Regular cardiac myocyte (primary cell): Measurements from ENCODE around the gene EPPIN. TPM values are rescaled to one million over a fixed set of nuclear protein-coding genes. Genes with fewer than 3 reads are reported as not detected.

Source experiments
- total RNA-seq: library from RNA; depleted of rRNA; stranded (reverse); fragments of >200 nt; gene quantifications from 2 replicates; pipeline ENCODE4 v1.2.3, GENCODE V29; 2014

EPPIN gene
- total RNA-seq = not detected in 2 replicates

DNA sequence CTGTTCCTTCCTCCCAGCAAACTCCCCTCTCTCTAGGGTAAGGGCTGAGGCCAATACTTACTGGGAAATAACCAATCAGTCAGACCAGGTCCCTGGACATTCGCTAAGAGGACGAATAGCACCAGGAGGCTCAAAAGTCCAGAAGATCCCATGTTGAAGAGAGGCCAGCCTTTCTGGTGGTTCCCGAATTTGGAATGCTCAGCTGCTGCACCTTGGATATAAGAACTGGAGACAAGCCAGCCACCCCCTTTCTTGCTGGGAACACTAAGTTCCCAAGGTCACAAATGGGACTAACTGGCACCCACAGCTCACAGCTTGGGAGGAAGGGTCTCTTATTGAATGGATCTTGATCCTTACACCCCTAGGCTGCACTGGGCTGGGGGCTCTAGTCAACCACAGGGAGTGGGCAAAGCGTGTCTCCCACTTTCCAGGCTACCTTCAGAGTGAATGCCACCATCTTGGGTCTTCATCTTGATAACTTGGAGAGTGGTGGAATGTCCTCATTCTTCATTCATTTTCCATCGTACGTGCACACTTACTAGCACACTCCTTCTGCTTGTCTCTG is at the start of gene EPPIN:
TSS of gene EPPIN (minus strand) at position 196 of the 565 bp plus-strand sequence. CDS start at position 152, 44 bp downstream.

DNA sequence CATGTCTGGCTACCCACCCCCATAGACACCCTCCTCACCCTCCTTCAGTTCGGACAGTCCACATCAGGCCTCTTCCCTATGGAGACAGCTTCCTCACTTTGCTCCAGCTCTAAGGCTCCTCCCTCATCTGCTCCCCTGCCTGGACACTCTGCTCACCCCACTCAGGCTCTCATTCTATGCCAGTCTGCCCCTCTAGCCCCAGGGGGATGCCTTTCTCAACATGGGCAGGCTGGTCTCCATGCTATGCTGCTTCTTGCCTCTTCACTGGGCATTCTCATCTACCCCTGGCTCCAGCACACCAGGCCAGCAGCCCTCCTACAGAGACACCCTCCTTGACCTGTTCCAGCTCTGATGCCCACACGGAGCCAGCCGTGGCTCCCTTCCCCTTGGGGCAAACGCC is 32.0 kb upstream of the EPPIN start, which contains the start of gene WFDC8:
TSS of gene WFDC8 (minus strand) at position 101 of the 400 bp plus-strand sequence. CDS start at position 64, 37 bp downstream.

DNA sequence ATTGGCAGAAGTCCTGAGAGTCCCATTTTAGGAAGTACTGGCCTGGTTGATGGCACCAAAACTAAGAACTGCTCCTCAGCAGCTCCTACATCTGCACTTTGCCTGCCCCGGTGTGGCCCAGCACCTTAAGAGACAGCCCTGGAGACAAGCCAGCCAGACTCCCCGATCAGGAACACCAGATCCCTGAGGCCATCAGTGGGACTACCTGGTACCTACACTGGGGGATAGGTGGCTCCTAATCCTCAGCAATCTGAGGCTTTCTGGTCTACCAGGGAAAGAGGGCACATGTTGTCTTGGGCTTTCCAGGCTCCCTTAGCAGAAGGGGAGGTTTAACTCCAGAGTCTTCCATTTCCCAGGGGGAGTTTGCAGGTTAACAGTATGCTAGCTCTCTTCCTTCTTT is 7.8 kb downstream of the EPPIN start, which contains the start of gene WFDC6:
TSS of gene WFDC6 (minus strand) at position 101 of the 400 bp plus-strand sequence. CDS start at position 26, 75 bp downstream.

GRCh38 chr20:45515147-45515913 is 31.9 kb downstream of the EPPIN start, which contains the start of gene SPINT3:
Gene SPINT3 (minus strand): TSS chr20:45515622. CDS start chr20:45515608, 14 bp downstream.

Other genes starting within 250 kb of the EPPIN start
- not detected in 2 replicates for gene RBPJL, start 240.6 kb downstream of the EPPIN start, total RNA-seq
- 0.19 TPM in 1 of 2 replicates, not detected in the other for gene MATN4, start 239.1 kb downstream of the EPPIN start, total RNA-seq
- 102 and 106 TPM in 2 replicates for gene SDC4, start 199.0 kb downstream of the EPPIN start, total RNA-seq
- gene SYS1, start 184.2 kb downstream of the EPPIN start, total RNA-seq = 26.8 and 29.9 TPM in 2 replicates
- gene TP53TG5, start 169.1 kb downstream of the EPPIN start, total RNA-seq = under 0.01 TPM in 1 of 2 replicates, not detected in the other
- 1.4 and 3.5 TPM in 2 replicates for gene DBNDD2, start 139.1 kb downstream of the EPPIN start, total RNA-seq
- 11.9 and 24.0 TPM in 2 replicates for gene PIGT, start 131.3 kb downstream of the EPPIN start, total RNA-seq
- not detected in 2 replicates for gene WFDC2, start 77.6 kb downstream of the EPPIN start, total RNA-seq
- gene SPINT3, start 31.8 kb downstream of the EPPIN start, total RNA-seq = not detected in 2 replicates
- not detected in 2 replicates for gene WFDC6, start 7.9 kb downstream of the EPPIN start, total RNA-seq
- gene WFDC8, start 31.9 kb upstream of the EPPIN start, total RNA-seq = not detected in 2 replicates
- gene WFDC10A, start 82.3 kb upstream of the EPPIN start, total RNA-seq = not detected in 2 replicates
- gene WFDC9, start 83.9 kb upstream of the EPPIN start, total RNA-seq = not detected in 2 replicates
- gene WFDC11, start 122.8 kb upstream of the EPPIN start, total RNA-seq = not detected in 2 replicates
- gene WFDC13, start 154.6 kb upstream of the EPPIN start, total RNA-seq = not detected in 2 replicates
- gene WFDC10B, start 157.6 kb upstream of the EPPIN start, total RNA-seq = not detected in 2 replicates
- not detected in 2 replicates for gene SPINT4, start 174.9 kb upstream of the EPPIN start, total RNA-seq
- gene WFDC3, start 244.5 kb upstream of the EPPIN start, total RNA-seq = 0.19 and 0.56 TPM in 2 replicates
- gene DNTTIP1, start 244.6 kb upstream of the EPPIN start, total RNA-seq = 8.7 and 25.9 TPM in 2 replicates